NCI-H446 (cell line): ENCODE results near the gene OSM.

ENCODE experiments used
- DNase-seq, 2 experiments: peaks; one replicate each; lab custom pipeline; 2025; lab: John Stamatoyannopoulos, UW

OSM gene

DNA sequence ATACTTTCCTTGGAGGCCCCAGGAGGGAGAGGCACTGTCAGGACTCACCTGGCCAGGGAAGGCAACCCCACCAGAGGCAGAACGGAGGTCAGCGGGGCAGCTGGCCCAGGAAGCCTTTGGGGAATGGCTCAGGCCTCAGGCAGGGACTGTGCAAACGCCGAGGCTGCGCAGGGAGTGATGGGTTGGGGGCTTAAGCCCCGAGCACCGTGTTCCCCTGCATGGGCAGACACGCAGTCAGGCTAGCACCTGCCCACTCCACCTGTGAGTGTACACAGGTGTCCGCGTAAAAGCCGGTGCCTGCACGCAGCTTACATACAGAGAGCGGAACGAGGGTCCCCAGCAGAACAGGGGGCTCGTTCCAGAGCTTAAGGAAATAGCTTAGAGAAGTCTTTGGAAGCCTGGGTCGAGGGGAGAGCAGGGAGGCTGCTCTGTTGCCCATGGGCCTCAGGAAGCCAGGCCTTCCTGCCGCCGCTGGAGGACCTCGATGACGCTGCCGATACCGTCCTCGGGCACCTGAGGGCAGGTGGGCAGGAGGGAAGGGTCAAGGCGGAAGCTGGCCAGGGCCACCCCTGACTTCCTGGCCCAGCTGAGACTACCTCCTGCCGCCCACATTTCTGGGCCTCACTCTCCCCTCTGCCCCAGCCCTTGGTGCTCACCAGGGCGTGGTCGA lies 18.7 kb upstream of the OSM start:
- no peak for DNase-seq

DNA sequence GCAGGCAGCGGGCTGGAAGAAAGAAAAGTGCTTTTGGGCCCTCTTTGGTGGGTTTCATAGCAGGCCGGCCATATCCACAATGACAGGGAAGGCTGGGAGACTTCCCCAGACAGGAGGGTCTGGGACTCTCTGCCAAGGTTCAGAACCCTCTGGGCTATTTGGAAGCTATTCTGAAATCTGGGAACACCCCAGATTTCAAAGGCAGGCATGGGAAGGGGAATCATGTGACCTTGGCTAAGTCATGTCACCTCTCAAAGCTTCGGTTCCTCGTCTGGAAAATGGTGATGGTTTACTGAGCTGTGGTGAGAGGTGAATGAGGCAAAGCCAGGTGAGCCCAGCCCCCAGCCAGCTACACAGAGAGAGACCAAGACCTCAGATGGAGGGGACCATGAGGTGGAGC lies 18.0 kb upstream of the OSM start:
- no peak for DNase-seq

- DNase-seq: no peak
Observed at GRCh38 chr22:30284172-30284571, 17.5 kb upstream of the OSM start.

- DNase-seq: no peak
Observed at GRCh38 chr22:30283342-30283741, 16.7 kb upstream of the OSM start.

DNA sequence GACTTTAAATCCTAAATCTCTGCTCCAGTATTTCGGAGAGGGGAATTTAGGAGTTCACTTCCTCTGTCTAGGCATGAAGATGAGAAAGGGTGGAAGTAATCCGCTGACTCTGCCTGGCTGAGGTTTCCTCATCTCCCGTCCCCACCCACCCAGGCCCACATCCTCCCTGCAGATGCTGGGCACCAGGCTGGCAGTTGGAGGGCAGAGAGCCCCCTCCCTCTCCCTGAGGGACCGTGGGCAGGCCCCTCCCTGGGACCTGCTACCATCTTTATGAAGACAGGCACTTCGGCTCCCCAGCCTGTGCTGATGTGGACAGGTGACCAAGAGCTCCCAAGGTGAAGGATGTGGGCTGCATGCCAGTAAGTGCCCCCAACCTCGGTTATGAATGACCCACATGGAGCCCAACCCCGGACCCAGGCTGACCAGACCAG lies 16.0 kb upstream of the OSM start:
- no peak for DNase-seq

DNA sequence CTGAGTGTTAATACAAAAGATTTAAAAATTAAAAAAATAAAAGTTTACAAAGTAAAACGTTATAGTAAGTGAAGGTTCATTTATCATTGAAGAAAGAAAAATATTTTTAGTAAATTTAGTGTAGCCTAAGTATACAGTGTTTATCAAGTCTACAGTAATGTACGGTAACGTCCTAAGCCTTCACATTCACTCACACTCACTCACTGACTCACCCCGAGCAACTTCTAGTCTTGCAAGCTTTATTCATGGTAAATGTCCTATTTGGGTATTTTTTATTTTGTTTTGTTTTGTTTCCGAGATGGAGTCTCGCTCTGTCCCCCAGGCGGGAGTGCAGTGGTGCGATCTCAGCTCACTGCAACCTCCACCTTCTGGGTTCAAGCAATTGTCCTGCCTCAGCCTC lies 13.9 kb upstream of the OSM start:
- DNase-seq: no peak

DNA sequence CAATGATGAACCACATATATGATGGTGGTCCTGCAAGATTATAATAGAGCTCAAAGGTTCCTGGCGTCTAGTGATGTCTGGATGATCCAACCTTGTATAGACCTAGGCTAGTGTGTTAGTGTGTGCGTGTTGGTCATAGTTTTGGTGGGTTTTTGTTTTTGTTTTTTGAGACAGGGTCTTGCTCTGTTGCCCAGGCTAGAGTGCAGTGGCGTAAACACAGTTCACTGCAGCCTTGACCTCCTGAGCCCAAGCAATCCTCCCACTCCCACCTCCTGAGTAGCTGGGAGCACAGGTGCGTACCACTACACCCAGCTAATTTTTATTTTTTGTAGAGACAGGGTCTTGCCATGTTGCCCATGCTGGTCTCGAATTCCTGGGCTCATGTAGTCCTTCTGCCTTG lies 13.3 kb upstream of the OSM start:
- DNase-seq: no peak

- no peak for DNase-seq
Observed at GRCh38 chr22:30279046-30279788, 12.6 kb upstream of the OSM start.

DNA sequence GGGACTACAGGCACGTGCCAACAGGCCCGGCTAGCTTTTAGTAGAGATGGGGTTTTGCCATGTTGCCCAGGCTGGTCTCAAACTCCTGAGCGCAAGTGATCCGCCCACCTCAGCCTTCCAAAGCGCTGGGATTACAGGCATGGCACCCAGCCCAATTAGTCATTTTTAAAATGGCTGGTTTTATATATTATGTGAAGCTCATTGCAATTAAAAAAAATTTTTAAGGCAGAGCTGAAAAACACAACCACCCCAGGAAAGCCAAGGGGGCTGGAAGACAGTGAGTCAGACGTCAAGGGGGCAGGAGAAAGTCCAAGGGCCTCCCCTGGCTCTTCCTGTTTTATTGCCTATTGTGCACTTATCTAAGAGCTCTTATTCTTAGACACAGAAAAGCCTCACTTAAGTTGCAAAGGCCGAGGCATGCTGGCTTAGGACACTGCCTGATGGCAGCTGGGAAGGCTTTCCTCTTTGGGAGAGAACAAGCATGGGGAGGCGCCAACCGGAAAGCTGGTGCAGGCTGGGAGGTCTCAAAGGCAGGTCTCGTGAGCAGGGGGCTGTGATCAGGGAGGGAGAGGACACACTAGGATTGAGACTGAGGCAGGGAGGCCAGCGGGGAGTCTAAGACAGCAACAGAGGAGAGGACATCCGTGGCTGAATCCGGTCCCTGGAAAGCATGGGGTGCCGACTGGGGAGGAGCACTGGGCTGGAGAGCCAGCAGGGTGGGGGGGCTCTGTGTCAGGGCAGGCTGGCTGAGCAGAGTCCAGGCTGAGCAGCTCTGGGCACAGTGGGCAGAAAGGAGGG lies 11.1 kb upstream of the OSM start:
- peak in 1 of 2 experiments; percentile 42 for DNase-seq

GRCh38 chr22:30276039-30276438 lies 9.4 kb upstream of the OSM start:
- DNase-seq: no peak

- DNase-seq: no peak
Observed at GRCh38 chr22:30275625-30276024, 9.0 kb upstream of the OSM start.

DNA sequence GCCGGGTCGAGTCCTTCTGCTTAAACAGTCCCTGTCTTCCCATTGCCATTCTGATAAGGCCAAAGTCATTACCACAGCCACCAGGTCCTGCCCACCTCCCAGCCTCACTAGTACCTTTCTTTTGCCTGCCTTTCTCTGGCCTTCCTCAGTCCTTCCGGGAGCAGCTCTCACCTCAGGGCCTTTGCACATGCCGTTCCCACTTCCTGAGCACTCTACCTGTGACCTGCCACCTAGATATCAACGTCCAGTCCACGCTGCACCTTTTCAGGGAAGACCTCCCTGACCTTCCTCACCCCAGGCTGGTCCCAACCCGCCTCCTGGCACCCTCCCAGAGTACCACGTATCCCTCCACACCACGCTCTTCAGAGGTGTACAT lies 7.8 kb upstream of the OSM start:
- no peak for DNase-seq

GRCh38 chr22:30273711-30274436 lies 7.2 kb upstream of the OSM start:
- no peak for DNase-seq

- DNase-seq: no peak
Observed at GRCh38 chr22:30272781-30273601, 6.3 kb upstream of the OSM start.

DNA sequence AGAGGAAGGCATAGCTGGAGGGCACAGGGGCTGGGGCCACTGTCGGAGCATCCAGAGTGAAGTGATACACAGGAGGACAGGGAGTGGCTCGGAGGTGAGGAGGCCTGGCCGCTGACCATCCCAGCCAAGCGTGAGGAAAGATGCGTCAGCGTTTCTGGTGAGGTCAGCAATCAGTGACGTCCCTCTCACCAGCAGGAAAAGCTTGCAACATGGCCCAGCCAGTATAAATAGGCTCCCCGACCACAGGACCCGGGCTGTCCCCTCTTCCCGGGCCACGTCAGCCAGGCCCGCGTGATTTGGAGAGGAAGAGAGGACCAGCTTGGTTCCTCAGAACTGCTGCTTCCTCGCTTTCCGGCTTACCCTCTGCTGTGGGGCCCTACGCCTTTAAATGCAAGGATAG lies 4.2 kb upstream of the OSM start:
- DNase-seq: no peak

DNA sequence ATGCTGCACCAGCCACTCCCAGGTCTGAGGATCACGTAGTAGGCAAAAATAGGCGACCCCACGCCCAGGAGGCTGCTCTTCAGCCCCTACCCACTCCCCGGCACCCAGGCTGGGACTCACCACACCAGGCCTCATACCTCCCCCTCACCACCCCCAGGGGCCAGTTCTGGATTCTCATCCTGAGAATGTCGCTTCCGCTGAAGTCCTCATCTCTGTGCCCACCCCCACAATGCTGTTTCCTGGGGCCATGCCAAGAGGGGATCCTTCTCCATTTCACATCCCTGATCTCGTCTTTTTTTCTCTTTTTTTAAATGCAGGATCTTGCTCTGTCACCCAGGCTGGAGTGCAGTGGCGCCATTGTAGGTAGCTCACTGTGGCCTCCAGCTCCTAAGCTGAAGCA lies 1.7 kb upstream of the OSM start:
- DNase-seq: no peak

- no peak for DNase-seq
Observed at GRCh38 chr22:30267382-30268302, 991 bp upstream of the OSM start.

DNA sequence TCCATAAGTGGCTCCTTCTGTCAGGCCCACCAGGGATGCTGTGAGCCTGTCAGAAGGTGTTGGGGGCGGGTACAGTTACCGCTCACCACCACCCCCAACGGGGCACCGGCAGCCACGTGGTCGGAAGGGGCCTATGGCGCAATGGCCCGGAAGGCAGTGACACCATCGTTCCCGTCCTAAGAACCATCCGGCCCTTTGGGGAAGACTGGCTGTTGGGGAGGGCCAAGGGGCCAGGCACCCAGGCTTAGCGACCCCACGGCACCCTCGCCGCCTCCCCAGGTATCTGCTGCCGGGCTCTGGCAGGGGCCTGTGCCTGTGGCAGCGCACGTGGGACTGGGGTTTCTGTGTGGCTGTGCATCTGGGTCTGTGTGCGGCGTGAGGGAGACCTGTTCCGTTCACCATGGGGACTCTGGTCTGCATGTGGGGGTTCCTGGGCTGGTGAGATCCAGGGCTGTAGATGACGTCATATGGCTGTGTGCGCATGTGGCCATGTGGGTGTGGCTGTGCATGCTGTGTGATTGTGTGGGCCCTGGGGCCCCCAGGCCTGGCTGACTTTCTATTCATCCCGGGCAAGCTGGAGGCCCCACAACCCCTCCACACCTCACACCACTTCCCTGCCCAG lies 717 bp downstream of the OSM start:
- no peak for DNase-seq

DNA sequence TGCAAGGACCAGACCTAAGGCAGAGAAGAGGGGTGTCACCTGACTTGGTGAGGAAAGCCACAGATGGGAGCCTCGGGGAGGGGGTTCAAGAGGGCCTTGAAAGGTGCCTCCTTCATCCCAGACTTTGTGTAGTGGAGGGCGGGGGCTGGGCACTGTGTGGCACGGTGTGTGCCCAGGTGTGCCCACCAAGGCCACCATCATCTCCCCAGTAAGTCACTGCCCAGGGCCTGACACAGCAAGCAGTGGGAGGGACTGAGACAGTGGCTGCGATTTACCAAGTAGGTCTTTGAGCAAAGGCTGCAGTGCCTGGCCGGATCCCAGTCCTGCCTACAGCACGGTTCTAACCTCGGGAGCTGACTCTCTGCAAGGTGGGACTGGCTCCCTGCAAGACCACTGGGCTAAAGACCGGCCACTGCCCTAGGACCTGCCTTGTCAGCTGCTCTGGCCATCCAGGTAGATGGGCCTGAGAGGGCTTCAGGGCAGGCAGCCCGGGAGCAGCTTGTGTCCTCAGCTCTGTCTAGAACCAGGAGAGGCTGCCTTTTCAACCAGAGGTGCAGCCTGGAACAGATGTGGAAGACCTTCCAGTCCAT lies 1.4 kb downstream of the OSM start:
- no peak for DNase-seq

DNA sequence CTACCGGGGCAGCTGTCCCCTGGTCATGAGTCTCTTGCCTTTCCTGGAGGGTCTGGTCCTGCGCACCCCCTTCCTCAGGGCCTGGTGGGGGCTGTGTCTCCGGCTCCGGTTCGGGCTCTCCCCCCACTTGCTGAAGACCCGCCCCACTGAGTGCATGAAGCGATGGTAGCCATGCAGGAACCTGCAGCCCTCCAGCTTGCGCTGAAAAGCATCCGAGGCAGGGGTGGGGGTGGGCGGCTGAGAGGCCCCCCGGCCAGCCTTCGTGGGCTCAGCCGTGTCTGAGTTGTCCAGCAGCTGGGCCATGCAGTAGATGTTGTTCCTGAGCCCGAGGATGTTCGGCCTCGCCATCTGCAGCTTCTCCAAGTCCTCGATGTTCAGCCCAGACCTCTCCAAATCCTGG lies 2.8 kb downstream of the OSM start:
- DNase-seq: no peak
